Ovary (tissue), 3 donors: ENCODE results near the gene RGS9BP.

ENCODE experiments used
- CTCF ChIP-seq, 3 donors: fragments of 450-650 bp in 2 of 3; fragments of 200-600 bp in 1 of 3; IDR thresholded peaks; one replicate each; pipeline versions ENCODE4 v1.5.1 to v1.8.0; 2016 to 2022; ENCODE audit warnings: antibody characterized with exemption in 3 of 3, mild to moderate bottlenecking in 1 of 3
- POLR2A ChIP-seq: fragments of 450-650 bp; IDR thresholded peaks from one replicate; pipeline ENCODE4 v1.6.1; 2017; ENCODE audit warnings: antibody characterized with exemption, mild to moderate bottlenecking, moderate library complexity
- donor health status: DM: no; HTN: no; CAD: no.

DNA sequence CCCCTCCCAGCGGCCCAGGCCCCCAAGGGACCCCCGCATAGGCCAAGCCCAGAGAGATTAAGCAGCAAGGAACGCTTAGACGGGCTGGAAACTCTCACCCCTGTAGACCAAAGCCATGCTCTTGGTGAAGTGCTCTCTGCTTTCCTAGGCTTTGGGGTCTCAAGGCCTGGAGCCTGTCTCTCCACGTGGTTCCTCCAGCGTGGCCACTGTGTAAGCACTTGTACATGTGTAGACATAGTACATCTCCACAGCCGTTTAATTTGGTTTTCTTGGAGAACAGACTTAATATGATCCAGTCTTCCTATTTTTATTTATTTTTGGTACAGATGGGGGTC lies 17.0 kb downstream of the RGS9BP start:
- TF ChIP-seq POLR2A (no peak), CTCF (IDR thresholded peaks at IDR 0.05) (no peak)
